ENCODE results near the gene FREM1.

GRCh38 chr9:14799030-14799429 is 111.2 kb downstream of the FREM1 start:
- TF ChIP-seq SETDB1 (CRISPR knock-in tag; IDR thresholded peaks at IDR 0.05; ENCODE audit: borderline replicate concordance), result no peak
- TF ChIP-seq ZBTB10 (CRISPR knock-in tag; IDR thresholded peaks at IDR 0.05; ENCODE audit: borderline replicate concordance), result no peak
- no peak for TF ChIP-seq SMC3 (IDR thresholded peaks at IDR 0.05; ENCODE audit: low read length)
- TF ChIP-seq ZNF678 (CRISPR knock-in tag; IDR thresholded peaks at IDR 0.05), result no peak
- TF ChIP-seq ZNF891 (CRISPR knock-in tag; IDR thresholded peaks at IDR 0.05), result no peak
- no peak for TF ChIP-seq MLX (CRISPR knock-in tag; IDR thresholded peaks at IDR 0.05)
